ENCODE data around the gene NIN. TPM values are rescaled to one million over a fixed set of nuclear protein-coding genes. Genes with fewer than 3 reads are reported as not detected.

Gene NIN
- total RNA-seq, 1 experiment from 2014 or later: 37.1 TPM

- Histone ChIP-seq H3K27me3 (ENCODE audit: control insufficient read depth, insufficient read depth, low read length) (no peaks in the 10 kb centered on the region), H3K4me3 (ENCODE audit: low read depth in 2 of 2, low read length in 2 of 2) (no peak overlapping the region), H3K27ac (ENCODE audit: low read length) (no peak overlapping the region), H3K9me3 (ENCODE audit: control insufficient read depth, insufficient read depth, low read depth, low read length) (no peaks in the 10 kb centered on the region), H3K36me3 (ENCODE audit: control insufficient read depth, insufficient read depth, low read length) (no peaks in the 10 kb centered on the region), H3K4me1 (ENCODE audit: control insufficient read depth, insufficient read depth, low read length) (no peaks in the 10 kb centered on the region)
- POLR2A ChIA-PET: no interaction called here
- no TSS peak for BruUV-seq (replicated peaks)
- CTCF ChIA-PET: no interaction called here
- no peak for TF ChIP-seq REST (IDR thresholded peaks at IDR 0.05; ENCODE audit: insufficient read depth in 1 of 2, low read depth in 2 of 2, low read length in 1 of 2)
- no peak for TF ChIP-seq POLR2AphosphoS5 (IDR thresholded peaks at IDR 0.05; ENCODE audit: low read depth, low read length)
- no peak for TF ChIP-seq SIN3A (IDR thresholded peaks at IDR 0.05; ENCODE audit: borderline replicate concordance, insufficient read depth, low read depth, low read length)
- TF ChIP-seq TCF7L2 (IDR thresholded peaks at IDR 0.05; ENCODE audit: low read depth, low read length): no peak
- TF ChIP-seq, protein P1, sequence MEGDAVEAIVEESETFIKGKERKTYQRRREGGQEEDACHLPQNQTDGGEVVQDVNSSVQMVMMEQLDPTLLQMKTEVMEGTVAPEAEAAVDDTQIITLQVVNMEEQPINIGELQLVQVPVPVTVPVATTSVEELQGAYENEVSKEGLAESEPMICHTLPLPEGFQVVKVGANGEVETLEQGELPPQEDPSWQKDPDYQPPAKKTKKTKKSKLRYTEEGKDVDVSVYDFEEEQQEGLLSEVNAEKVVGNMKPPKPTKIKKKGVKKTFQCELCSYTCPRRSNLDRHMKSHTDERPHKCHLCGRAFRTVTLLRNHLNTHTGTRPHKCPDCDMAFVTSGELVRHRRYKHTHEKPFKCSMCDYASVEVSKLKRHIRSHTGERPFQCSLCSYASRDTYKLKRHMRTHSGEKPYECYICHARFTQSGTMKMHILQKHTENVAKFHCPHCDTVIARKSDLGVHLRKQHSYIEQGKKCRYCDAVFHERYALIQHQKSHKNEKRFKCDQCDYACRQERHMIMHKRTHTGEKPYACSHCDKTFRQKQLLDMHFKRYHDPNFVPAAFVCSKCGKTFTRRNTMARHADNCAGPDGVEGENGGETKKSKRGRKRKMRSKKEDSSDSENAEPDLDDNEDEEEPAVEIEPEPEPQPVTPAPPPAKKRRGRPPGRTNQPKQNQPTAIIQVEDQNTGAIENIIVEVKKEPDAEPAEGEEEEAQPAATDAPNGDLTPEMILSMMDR (IDR thresholded peaks at IDR 0.05): no peak
- intact Hi-C loops (cut with micrococcal nuclease; ENCODE audit: unreplicated experiment) (no loop called here), in situ Hi-C loops (cut with HindIII; ENCODE audit: low pct_unique_long_range_greater_than_20kb, low sequenced_read_pairs) (no loop called here)
- DNase-seq (ENCODE audit: low read depth, low spot score): no peak
- no peak for ATAC-seq
These were observed 24.6 kb upstream of the NIN start for GRCh38 chr14:50855558-50855957.

DNA sequence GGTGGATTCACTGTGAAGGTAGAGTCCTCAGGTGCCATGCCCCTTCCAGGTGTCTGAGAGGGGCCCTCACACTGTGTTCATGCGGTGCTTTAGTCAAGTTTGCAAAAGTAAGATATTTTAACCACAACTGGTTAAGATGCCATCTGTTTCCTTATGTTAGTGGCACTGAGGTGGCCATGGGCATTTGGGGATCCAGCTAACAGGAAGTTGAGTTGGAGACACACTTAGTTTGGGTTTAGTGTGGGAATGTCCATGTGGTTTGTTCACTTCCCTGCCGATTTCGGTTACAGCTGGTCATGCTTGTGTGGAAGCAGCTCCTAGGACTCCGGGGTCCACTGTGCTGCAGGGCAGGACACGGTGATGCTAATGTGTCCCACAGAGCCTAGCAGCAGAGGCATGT lies 23.6 kb upstream of the NIN start:
- CTCF ChIA-PET: no interaction called here
- BruUV-seq (replicated peaks): no TSS peak
- in situ Hi-C loops (cut with HindIII; ENCODE audit: low pct_unique_long_range_greater_than_20kb, low sequenced_read_pairs): no loop called here

GRCh38 chr14:50853891-50854290 lies 22.9 kb upstream of the NIN start:
- no peaks in the 10 kb centered on the region for H3K4me1 ChIP-seq (ENCODE audit: control insufficient read depth, insufficient read depth, low read length)
- intact Hi-C loops (cut with micrococcal nuclease; ENCODE audit: unreplicated experiment) (no loop called here), in situ Hi-C loops (cut with HindIII; ENCODE audit: low pct_unique_long_range_greater_than_20kb, low sequenced_read_pairs) (no loop called here)
- H3K4me3 ChIP-seq (ENCODE audit: low read depth in 2 of 2, low read length in 2 of 2): no peak overlapping the region
- CTCF ChIA-PET: no interaction called here
- no peak for DNase-seq (ENCODE audit: low read depth, low spot score)
- no peaks in the 10 kb centered on the region for H3K9me3 ChIP-seq (ENCODE audit: control insufficient read depth, insufficient read depth, low read depth, low read length)
- H3K27ac ChIP-seq (ENCODE audit: low read length): no peak overlapping the region
- POLR2A ChIA-PET: no interaction called here
- no peaks in the 10 kb centered on the region for H3K36me3 ChIP-seq (ENCODE audit: control insufficient read depth, insufficient read depth, low read length)
- TF ChIP-seq REST (IDR thresholded peaks at IDR 0.05; ENCODE audit: insufficient read depth in 1 of 2, low read depth in 2 of 2, low read length in 1 of 2) (no peak), SIN3A (IDR thresholded peaks at IDR 0.05; ENCODE audit: borderline replicate concordance, insufficient read depth, low read depth, low read length) (no peak), TCF7L2 (IDR thresholded peaks at IDR 0.05; ENCODE audit: low read depth, low read length) (no peak), POLR2AphosphoS5 (IDR thresholded peaks at IDR 0.05; ENCODE audit: low read depth, low read length) (no peak)
- BruUV-seq (replicated peaks): no TSS peak
- H3K27me3 ChIP-seq (ENCODE audit: control insufficient read depth, insufficient read depth, low read length): no peaks in the 10 kb centered on the region
- ATAC-seq: no peak

More for the DNA sequence above, 23.6 kb upstream of the NIN start:
- TF ChIP-seq SIN3A (IDR thresholded peaks at IDR 0.05; ENCODE audit: borderline replicate concordance, insufficient read depth, low read depth, low read length) (no peak), TCF7L2 (IDR thresholded peaks at IDR 0.05; ENCODE audit: low read depth, low read length) (no peak)
- Histone ChIP-seq H3K4me3 (ENCODE audit: low read depth in 2 of 2, low read length in 2 of 2) (no peak overlapping the region), H3K4me1 (ENCODE audit: control insufficient read depth, insufficient read depth, low read length) (no peaks in the 10 kb centered on the region), H3K9me3 (ENCODE audit: control insufficient read depth, insufficient read depth, low read depth, low read length) (no peaks in the 10 kb centered on the region), H3K36me3 (ENCODE audit: control insufficient read depth, insufficient read depth, low read length) (no peaks in the 10 kb centered on the region), H3K27ac (ENCODE audit: low read length) (no peak overlapping the region), H3K27me3 (ENCODE audit: control insufficient read depth, insufficient read depth, low read length) (no peaks in the 10 kb centered on the region)
- DNase-seq (ENCODE audit: low read depth, low spot score) (no peak), ATAC-seq (no peak)
- intact Hi-C loops (cut with micrococcal nuclease; ENCODE audit: unreplicated experiment): no loop called here
- POLR2A ChIA-PET: no interaction called here
